Islet precursor cell (in vitro differentiated cells): ENCODE results near the gene JAG2.

Source experiments
- DNase-seq: peaks from one replicate; pipeline ENCODE4 v3.0.0-alpha.2; 2018

JAG2 gene

GRCh38 chr14:105165134-105165704 lies 3.4 kb downstream of the JAG2 start:
- DNase-seq: no peak

GRCh38 chr14:105163040-105163742 lies 5.4 kb downstream of the JAG2 start:
- DNase-seq: no peak

DNA sequence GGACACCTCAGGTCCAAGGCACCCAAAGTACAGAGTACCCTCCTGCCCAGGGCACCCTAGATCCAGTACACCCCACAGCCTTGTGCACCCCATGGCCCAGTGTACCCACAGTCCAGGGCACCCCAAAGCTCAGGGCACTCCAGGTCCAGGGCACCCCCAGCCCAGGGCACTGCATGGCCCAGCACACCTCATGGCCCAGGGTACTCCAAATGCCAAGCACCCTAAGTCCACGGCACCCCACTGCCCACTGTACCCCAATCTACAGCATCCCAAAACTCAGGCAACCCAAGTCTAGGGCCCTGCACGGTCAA lies 6.0 kb downstream of the JAG2 start:
- no peak for DNase-seq

- no peak for DNase-seq
These were observed 6.5 kb downstream of the JAG2 start for GRCh38 chr14:105161964-105162668.

GRCh38 chr14:105161309-105161708 lies 7.3 kb downstream of the JAG2 start:
- DNase-seq: no peak

- no peak for DNase-seq
These were observed 7.8 kb downstream of the JAG2 start for GRCh38 chr14:105160776-105161175.

GRCh38 chr14:105159344-105159743 lies 9.2 kb downstream of the JAG2 start:
- no peak for DNase-seq

DNA sequence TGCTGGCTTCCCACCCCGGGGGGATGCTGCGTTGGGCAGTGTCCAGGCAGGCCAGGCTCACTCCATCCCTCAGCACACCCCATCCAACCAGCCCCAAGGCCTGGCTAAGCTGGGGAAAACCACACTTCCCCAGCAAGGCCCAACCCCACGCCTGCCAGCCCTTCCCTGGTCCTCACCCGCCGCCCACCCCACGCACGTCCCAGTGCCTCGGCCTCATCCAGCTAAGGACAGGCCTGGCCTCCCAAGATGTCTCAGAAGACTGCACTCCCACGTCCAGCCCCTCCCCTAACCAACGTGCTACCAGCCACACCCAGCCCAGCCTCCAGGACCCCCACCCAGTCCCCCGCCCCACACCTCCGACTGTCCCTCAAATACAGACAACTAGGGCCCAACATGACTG lies 9.8 kb downstream of the JAG2 start:
- no peak for DNase-seq

- DNase-seq: no peak
These were observed 10.7 kb downstream of the JAG2 start for GRCh38 chr14:105157872-105158271.

- no peak for DNase-seq
These were observed 11.9 kb downstream of the JAG2 start for GRCh38 chr14:105156414-105157375.

GRCh38 chr14:105155681-105156413 lies 12.7 kb downstream of the JAG2 start:
- DNase-seq: no peak

DNA sequence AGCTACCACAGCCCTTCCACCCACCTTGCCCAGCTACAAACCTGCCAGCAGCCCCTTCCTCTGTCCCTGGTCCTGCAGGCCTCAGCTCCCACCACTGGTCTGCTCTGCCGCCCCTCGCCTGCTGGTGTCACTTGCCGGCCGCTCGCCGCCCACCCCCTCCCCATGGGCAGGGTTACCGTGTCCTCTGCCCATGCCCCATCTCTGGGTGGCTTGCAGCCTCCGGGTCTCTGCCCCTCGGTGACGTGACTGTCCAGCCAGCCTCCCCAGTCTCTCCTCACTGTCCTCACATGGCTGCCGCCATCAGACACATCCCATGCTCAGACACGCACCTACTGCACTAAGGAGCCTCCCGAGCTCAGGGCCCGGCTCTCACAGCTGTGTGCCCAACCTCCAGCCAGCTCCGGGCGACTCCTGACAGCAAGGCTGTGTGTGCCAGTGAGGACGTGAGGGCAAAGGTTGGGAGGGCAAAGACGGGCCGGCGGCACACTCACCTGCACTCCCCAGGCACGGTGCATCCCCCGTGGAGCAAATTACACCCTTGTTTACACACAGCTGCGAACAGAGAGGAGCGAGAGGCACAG lies 13.4 kb downstream of the JAG2 start:
- no peak for DNase-seq

DNA sequence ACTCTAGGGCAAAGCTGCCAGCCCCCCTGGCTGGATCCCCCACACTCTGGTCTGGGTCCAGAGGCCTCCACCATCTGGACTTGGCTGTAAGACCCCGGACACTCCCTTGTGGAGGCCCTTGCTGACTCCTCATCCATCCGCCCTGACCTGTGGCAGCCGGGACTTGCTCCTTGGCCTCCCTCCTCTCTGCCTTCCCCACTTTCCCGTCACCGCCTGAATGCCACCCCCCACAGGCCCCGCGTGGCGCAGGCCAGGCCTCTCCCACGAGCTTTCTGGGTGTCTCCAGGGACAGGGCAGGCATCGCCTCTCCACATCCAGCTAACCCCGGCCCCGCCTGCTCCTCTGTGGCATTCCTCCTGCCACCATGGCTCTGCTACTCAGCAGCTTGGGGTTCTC lies 14.1 kb downstream of the JAG2 start:
- no peak for DNase-seq

GRCh38 chr14:105153739-105154475 lies 14.7 kb downstream of the JAG2 start:
- DNase-seq: no peak

DNA sequence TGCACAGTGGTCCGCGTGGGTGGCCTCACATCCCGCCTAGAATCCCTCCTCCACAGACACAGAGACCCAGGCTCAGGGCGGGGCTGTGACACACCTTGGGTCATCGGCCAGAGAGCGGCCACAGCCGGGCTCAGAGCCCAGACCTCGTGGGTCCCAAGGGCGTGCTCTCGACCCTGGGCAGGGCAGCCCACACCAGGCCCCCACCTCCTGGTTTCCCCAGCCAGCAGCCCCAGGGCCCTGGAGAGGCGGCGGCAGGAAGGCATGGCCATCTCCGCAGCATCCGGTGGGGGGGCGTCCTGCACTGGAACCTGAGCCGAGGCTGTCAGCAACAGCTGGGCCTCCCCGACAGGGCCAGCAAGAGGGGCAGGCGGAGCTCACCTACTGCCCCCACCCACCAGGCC lies 15.2 kb downstream of the JAG2 start:
- DNase-seq: no peak

DNA sequence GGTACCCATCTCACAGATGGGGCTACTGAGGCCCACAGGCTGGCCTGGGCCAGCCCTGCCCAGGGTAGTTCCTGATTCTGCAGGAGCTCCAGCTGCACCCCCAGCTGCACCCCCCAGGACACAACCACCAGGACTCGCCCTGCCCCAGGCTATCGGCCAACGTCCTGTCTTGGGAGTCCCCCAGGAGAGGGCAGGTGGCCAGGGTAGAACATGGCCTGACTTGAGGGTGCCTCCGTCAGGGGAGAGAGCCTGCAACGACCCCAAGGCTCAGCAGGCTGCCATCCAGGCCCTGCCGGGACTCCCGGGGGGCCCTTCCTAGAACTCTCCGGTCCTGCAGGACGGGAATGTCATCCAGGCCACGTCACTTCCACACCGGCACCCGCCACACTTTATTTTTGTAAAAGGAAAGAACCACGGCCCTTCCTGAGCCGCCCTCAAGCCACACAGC lies 15.8 kb downstream of the JAG2 start:
- no peak for DNase-seq

DNA sequence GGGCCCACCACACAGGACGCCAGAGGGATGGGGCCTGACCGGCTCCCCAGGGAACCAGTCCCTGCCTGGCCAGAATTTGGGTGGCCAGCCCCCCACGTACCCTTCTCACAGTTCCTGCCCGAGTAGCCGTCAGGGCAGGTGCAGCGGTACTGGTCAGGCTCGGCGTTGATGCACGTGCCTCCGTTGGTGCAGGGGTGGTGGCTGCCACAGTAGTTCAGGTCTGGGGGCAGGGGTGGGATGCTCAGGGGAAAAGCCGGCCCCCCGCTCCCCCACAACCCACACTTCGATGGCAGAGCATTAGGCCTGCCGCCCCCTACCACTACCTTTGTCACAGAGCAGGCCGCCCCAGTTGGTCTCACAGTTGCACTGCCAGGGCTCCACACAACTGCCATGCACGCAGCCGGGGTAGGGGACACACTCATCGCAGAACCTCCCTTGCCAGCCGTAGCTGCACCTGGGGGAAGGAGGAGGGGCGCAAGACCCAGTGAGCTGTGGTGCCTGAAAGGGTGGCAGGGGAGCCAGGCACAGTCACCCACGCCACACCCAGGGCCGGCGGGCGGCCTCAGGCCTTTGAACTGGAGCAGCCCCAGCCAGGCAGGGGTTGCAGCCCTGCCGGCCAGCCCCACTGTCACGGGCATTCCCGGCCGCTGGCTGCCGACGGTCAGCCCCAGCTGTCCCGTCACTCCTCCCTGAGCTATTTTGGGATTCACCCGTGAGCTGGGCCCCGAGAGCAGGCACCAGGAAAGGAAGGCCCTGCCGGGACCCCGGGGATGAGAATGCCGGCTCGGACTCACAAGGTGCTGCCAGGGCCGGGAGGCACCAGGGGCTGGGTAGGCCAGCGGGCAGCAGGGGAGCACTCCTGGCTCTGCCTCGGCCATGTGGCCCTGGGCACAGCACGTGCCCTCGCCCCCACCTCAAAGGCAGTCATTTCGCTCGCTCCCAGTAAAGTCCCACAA lies 16.5 kb downstream of the JAG2 start:
- no peak for DNase-seq

DNA sequence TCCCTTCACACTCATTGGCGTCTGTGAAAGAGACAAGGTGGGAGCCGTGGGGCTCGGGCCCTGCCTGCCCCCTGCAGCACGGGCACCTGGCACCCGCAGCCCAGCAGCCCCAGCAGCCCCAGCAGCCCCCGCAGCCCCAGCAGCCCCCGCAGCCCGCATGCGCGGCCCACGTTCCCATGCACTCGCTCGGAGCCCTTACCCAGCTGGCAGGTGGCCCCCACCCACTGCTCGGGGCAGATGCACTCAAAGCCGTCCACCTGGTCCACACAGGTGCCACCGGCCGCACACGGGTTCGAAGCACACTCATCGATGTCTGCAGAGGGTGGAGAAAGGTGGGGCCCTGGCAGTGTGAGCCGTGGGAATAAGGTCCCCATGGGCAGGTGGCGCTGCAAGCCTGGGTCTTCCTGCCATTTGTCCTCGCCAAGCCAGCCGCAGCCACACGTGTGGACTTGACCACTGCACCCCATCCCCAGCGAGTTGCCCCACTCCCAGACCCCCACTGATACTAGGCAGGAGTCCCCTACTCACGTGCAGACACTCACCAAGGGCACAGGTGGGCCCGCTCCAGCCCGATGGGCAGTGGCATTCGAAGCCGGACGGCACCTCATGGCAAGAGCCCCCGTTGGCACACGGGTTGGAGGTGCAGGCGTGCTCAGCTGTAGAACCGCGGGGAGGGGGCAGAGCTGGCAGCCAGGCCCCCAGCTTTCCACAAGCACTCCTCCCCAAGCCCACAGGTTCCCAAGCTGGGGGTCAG lies 17.3 kb downstream of the JAG2 start:
- DNase-seq: no peak

- DNase-seq: no peak
These were observed 18.1 kb downstream of the JAG2 start for GRCh38 chr14:105150368-105151083.
